Naive thymus-derived CD8-positive, alpha-beta T cell (primary cell): ENCODE results near the gene RAPGEF3. TPM values are rescaled to one million over a fixed set of nuclear protein-coding genes. Genes with fewer than 3 reads are reported as not detected.

Experiments
- ATAC-seq, 2 donors: fragments of 150-1000 bp; cut with Tn5 transposase in 1 of 2; sonication (Bioruptor Pico), chemical (Tn5 transposase) in 1 of 2; 1 replicate in 1 of 2; 2 replicates in 1 of 2; pipeline ENCODE4 v1.10.0; 2021; ENCODE audit warnings: mild to moderate bottlenecking in 2 of 2, moderate library complexity in 2 of 2
- POLR2A ChIA-PET: fragments of 350-600 bp; sonication (Branson Sonifier 250); formaldehyde crosslinking; loops from one replicate; lab custom pipeline; 2021; ENCODE audit warnings: antibody characterized with exemption; lab: Charles Lee
- DNase-seq, 10 donors: peaks; one replicate each; pipeline versions ENCODE4 v3.0.0 to v3.0.0-alpha.2; 2020 to 2022
- H3K27ac Mint-ChIP-seq, 10 donors: one replicate each; pipeline ENCODE4 v1.8.0; 2020 to 2022; ENCODE audit warnings: mild to moderate bottlenecking in 10 of 10, mixed read lengths in 10 of 10, moderate library complexity in 4 of 10, inconsistent platforms in 1 of 10
- H3K27me3 Mint-ChIP-seq, 5 donors: one replicate each; pipeline ENCODE4 v1.8.0; 2021 to 2022; ENCODE audit warnings: mixed read lengths in 5 of 5
- H3K36me3 Mint-ChIP-seq, 3 donors: one replicate each; pipeline ENCODE4 v1.8.0; 2020 to 2022; ENCODE audit warnings: mixed read lengths in 3 of 3, mild to moderate bottlenecking in 2 of 3, inconsistent platforms in 1 of 3
- H3K4me1 Mint-ChIP-seq, 4 donors: one replicate each; pipeline ENCODE4 v1.8.0; 2021 to 2022; ENCODE audit warnings: mixed read lengths in 4 of 4
- H3K4me3 Mint-ChIP-seq, 10 donors: one replicate each; pipeline ENCODE4 v1.8.0; 2020 to 2022; ENCODE audit warnings: mild to moderate bottlenecking in 10 of 10, mixed read lengths in 10 of 10, moderate library complexity in 6 of 10, inconsistent platforms in 1 of 10
- H3K9me3 Mint-ChIP-seq, 9 donors: one replicate each; pipeline ENCODE4 v1.8.0; 2020 to 2022; ENCODE audit warnings: mixed read lengths in 9 of 9, mild to moderate bottlenecking in 3 of 9, inconsistent platforms in 1 of 9, moderate library complexity in 1 of 9
- polyA plus RNA-seq, 3 donors: library from polyadenylated mRNA; unstranded; fragments of 300-500 nt; fragmentation: Illumina TruSeq; gene quantifications; one replicate each; pipeline ENCODE4 v1.2.3, GENCODE V29; 2021
- total RNA-seq, 8 experiments: library from RNA in 2 of 8; stranded (reverse) in 2 of 8; gene quantifications; one replicate each; pipeline ENCODE4 v1.2.3 and lab custom pipeline; 2021 to 2026

RAPGEF3 gene
- total and polyA plus RNA-seq, 5 experiments from 2014 or later = 0.08 to 0.65 (median 0.27) TPM

DNA sequence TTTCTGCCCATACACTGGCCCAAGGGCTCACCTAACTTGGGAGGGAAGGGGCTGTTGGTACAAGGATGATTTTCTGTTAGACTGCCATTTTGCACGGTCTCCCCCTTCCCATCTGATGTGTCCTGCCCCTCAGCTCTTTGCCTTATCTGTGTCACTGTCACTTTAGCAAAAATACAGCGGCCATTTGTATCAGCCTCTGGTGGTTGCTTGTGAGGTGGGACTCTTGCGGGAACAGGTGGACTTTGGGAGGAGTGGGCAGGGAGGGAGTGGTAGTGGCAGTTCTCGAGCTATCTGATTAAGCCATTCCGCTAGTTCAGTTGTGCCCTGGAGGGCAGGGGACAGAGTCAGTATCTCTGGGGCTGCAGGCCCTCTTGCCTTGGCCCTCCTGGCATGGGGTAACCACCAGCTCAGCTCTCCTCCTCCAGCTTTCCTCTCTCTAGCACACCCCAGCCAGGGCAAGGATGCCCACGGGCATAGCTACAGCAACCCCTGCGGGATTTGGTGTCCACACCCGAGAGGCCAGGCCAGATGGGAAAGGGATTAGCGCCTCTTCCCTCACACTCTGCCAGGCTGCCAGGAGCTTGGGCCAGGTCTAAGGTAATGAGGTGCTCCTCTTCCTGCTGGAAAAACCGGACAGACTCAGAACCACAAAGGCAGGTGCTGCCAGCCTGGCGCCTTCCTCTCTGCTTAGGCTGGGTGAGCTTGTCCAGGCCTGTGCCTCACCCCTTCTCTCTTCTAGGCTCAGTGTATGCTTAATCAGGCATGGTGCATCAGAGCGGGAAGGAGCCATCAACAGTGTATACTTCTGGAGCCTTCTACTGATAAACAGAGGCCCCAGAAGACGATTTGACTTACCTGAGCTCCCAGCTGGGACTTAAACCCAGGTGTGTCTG, 23.0 kb upstream of the RAPGEF3 start:
- ATAC-seq = no peak
- peaks cover 0 to 30% (median 7%) of the 10 kb centered on the region in 3 donors for H3K36me3 Mint-ChIP-seq
- peak overlapping the region in 9 of 10 donors; percentile 13 to 81 (median 49) for H3K27ac Mint-ChIP-seq
- no peak overlapping the region for H3K4me3 Mint-ChIP-seq
- no peaks in the 10 kb centered on the region for H3K9me3 Mint-ChIP-seq
- DNase-seq = no peak
- H3K27me3 Mint-ChIP-seq = no peaks in the 10 kb centered on the region
- POLR2A ChIA-PET = interaction anchor here (1.1 to 2.5 kb wide), 6 partner anchors 10 to 56 kb away, joined by 4 to 8 read pairs (median 7); no protein-coding TSS in a partner anchor
- peaks cover 13 to 21% (median 16%) of the 10 kb centered on the region in 4 donors for H3K4me1 Mint-ChIP-seq

DNA sequence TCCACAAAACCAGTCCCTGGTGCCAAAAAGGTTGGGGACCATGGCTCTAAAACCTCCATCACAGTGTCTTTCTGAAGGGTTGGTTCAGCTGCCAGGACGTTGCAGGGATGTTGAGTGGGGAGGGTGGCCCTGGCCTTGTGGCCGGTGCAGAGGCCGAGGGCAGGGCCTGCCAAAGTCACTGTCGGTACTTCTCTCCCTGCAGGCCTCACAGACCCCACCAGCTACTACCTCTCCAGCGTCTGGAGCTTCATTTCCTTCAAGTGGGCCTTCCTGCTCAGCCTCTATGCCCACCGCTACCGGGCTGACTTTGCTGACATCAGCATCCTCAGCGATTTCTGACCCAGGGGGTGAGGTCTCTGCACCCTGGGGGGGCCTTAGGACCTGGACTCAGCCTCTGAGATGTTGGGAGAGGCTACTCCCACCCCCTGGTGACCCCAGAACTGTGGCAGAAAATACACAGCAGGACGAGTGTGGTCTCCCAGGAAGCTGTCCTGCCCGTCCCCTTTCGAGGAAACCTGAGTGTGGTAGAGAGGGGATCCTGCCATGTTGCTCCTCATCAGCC, 21.3 kb upstream of the RAPGEF3 start:
- no peaks in the 10 kb centered on the region for H3K9me3 Mint-ChIP-seq
- POLR2A ChIA-PET = interaction anchor here (0.6 to 2.5 kb wide), 9 partner anchors 11 to 58 kb away, joined by 3 to 10 read pairs (median 4); partner anchors contain the start of gene HDAC7
- no peak overlapping the region for H3K4me3 Mint-ChIP-seq
- H3K27me3 Mint-ChIP-seq = no peaks in the 10 kb centered on the region
- peaks cover 0 to 15% (median 5%) of the 10 kb centered on the region in 3 donors for H3K36me3 Mint-ChIP-seq
- DNase-seq (no peak), ATAC-seq (no peak)
- peak overlapping the region in 3 of 10 donors; percentile 43 to 95 (median 66) for H3K27ac Mint-ChIP-seq
- peaks cover 14 to 22% (median 21%) of the 10 kb centered on the region in 4 donors for H3K4me1 Mint-ChIP-seq

DNA sequence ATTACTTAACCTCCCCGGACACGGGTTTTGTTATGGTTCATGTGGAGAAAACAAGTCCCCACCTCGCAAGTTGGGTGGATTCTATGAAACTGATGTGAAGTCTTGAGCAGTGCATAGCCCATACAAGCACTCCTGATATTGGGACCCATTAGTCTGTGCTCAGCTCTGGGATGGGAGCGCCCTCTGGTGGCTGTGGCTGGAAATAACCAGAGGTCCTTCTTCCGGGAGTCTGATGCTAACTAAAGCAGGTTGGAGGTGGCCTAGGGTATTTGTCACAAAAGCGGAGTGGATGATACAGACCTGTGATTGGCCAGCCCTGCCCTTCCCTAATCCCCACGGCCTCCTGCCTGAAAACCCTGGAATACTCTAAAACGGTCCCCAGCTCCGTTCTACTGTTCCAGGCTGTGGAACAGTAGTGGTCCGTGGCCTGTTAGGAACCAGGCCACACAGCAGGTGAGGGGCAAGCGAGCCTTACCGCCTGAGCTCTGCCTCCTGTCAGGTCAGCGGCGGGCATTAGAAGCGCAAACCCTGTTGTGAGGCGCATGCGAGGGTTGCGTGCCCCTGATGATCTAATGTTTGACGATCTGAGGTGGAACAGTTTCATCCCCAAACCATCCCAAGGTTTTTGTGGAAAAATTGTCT, 20.7 kb upstream of the RAPGEF3 start:
- POLR2A ChIA-PET = interaction anchor here (1.0 to 2.3 kb wide), 7 partner anchors 10 to 59 kb away, joined by 3 to 10 read pairs (median 4); partner anchors contain the start of gene HDAC7
- H3K27me3 Mint-ChIP-seq = no peaks in the 10 kb centered on the region
- H3K27ac Mint-ChIP-seq = peak overlapping the region in 7 of 10 donors; percentile 17 to 95 (median 62)
- peaks cover 0 to 9% (median under 1%) of the 10 kb centered on the region in 3 donors for H3K36me3 Mint-ChIP-seq
- H3K4me3 Mint-ChIP-seq = no peak overlapping the region
- ATAC-seq (peak; percentile 96 to 97), DNase-seq (peak; percentile 78 to 94 (median 90))
- H3K9me3 Mint-ChIP-seq = no peaks in the 10 kb centered on the region
- peaks cover 16 to 28% (median 23%) of the 10 kb centered on the region in 4 donors for H3K4me1 Mint-ChIP-seq

DNA sequence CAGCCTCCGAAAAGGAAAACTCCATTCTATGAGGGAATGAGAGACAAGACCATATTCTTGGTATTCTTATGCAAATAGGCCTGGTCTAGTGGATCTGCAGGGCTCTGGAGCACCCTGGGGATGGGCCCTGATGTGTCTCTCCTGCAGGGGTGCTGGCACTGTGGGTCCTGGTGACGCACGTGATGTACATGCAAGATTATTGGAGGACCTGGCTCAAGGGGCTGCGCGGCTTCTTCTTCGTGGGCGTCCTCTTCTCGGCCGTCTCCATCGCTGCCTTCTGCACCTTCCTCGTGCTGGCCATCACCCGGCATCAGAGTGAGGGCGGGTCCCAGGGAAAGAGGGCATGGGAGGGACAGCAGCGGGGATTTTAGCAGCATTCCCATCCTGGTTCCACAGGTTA, 20.2 kb upstream of the RAPGEF3 start:
- POLR2A ChIA-PET = interaction anchor here (0.8 to 2.3 kb wide), 5 partner anchors 27 to 59 kb away, joined by 3 to 10 read pairs (median 5); partner anchors contain the start of gene HDAC7
- Mint-ChIP-seq H3K36me3 (peaks cover 0 to 9% (median 0%) of the 10 kb centered on the region in 3 donors), H3K4me1 (peaks cover 16 to 33% (median 26%) of the 10 kb centered on the region in 4 donors), H3K27me3 (no peaks in the 10 kb centered on the region), H3K9me3 (no peaks in the 10 kb centered on the region), H3K27ac (peak overlapping the region in 2 of 10 donors; percentile 17 to 45), H3K4me3 (no peak overlapping the region)
- DNase-seq (no peak), ATAC-seq (no peak)

DNA sequence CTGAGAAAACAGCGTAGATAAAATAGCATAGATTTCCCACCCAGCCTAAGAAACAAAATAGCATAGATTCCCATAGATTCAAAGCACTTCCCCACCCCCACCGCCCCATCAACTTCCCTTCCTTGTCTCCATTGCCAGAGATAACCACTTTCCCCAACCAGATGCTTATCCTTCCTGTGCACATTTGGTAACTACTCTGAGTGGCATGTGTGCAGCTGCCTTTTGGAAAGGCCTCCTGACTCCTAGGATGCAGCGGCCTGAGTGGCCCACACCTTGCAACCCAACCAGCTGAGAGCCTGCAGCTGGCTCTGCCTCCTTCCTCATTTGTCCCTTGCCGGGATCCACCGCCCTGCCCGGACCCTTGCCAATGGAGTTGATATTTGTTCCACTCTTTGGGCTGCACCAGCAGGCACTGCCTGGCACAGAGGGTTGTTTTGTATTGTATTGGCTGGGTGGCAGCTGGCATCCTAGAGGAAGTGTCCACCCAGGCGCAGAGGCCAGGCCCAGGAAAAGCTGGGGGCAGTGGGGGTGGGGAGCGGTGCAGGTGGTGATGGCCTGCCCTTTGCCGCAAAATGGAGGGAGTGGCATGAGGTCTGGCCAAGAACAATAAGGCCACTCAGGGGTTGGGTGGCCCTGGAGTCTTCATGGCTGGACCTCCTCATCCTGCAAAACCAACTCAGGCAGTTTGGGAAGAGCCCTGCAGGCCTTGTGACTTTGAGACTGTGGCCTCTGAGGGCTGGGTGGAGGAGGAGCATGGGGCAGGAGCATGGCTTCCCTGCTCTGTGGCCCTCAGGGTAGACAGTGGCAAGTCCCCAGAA, 19.3 kb upstream of the RAPGEF3 start:
- no peak overlapping the region for H3K4me3 Mint-ChIP-seq
- no peaks in the 10 kb centered on the region for H3K9me3 Mint-ChIP-seq

DNA sequence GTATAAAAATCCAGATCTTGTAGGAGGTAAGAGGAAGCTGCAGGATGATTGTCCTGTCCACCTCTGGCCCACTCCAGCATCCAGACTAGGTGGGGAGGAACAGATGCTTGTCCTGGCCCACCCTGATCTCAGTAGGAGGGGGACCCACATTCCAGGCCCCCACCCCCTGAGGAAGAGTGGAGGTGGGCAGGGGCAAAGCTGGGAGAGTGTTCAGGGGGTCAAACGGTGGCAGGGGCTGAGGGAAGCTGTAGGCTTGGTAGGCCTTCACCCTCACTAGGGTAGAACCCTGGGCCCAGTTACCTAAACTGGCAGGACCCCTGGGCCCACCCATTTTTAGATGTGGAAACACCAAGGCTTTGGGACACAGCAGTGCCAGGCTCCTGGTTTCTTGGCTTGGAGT, 18.5 kb upstream of the RAPGEF3 start:
- peaks cover 18 to 40% (median 32%) of the 10 kb centered on the region in 4 donors for H3K4me1 Mint-ChIP-seq
- DNase-seq = no peak
- peak overlapping the region in 1 of 10 donors; percentile 31 for H3K27ac Mint-ChIP-seq
- ATAC-seq = no peak
- no peaks in the 10 kb centered on the region for H3K9me3 Mint-ChIP-seq
- no peaks in the 10 kb centered on the region for H3K27me3 Mint-ChIP-seq
- no peaks in the 10 kb centered on the region for H3K36me3 Mint-ChIP-seq
- POLR2A ChIA-PET = interaction anchor here (0.8 to 2.3 kb wide), 4 partner anchors 9 to 59 kb away, joined by 3 to 9 read pairs (median 4); partner anchors contain the start of gene HDAC7
- no peak overlapping the region for H3K4me3 Mint-ChIP-seq

More for the DNA sequence above, 19.3 kb upstream of the RAPGEF3 start:
- H3K36me3 Mint-ChIP-seq = peaks cover 0 to 4% (median 0%) of the 10 kb centered on the region in 3 donors
- H3K4me1 Mint-ChIP-seq = peaks cover 18 to 37% (median 29%) of the 10 kb centered on the region in 4 donors
- H3K27me3 Mint-ChIP-seq = no peaks in the 10 kb centered on the region
- no peak for ATAC-seq
- POLR2A ChIA-PET = interaction anchor here (0.6 to 2.3 kb wide), 5 partner anchors 33 to 595 kb away, joined by 3 to 9 read pairs (median 5); partner anchors contain the start of gene HDAC7
- H3K27ac Mint-ChIP-seq = peak overlapping the region in 2 of 10 donors; percentile 21 to 48
- no peak for DNase-seq

DNA sequence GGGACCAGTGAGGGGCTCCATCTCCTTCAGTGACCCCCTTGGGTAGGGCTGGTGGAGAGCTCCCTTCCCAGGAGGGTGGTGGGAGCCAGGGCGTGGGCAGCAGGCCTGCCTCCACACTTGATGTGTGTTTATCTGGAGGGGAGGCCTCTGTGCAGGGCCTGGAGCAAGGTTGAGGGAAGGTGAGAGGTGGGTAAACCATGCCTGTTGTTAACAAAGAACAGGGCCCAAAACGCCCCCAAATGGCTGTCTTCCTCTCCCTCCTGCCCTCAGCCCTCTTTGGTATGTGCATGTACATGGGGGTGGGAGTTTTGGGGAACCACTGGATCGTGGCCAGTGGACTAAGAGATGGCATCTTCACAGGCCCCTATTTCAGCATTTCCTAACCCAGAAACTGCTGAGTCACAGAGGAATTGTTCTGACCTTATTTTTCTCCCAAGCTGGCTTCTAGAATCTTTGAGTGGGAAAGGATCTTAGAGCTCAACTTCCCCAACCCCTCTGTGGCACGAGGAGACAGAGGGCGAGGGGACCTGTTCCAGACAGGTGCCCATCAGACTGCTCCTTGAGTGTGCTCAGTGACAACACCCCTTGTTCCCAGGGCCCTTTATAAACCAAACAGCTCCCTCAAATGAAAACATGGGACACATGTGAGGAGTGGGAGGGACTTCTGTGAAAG, 17.9 kb upstream of the RAPGEF3 start:
- Mint-ChIP-seq H3K36me3 (no peaks in the 10 kb centered on the region), H3K27ac (peak overlapping the region in 1 of 10 donors; percentile 31), H3K4me3 (no peak overlapping the region), H3K27me3 (no peaks in the 10 kb centered on the region), H3K4me1 (peaks cover 16 to 40% (median 31%) of the 10 kb centered on the region in 4 donors), H3K9me3 (no peaks in the 10 kb centered on the region)
- POLR2A ChIA-PET = interaction anchor here (0.5 to 2.2 kb wide), 5 partner anchors 9 to 483 kb away, joined by 3 to 6 read pairs (median 4); no protein-coding TSS in a partner anchor
- no peak for DNase-seq
- ATAC-seq = no peak

DNA sequence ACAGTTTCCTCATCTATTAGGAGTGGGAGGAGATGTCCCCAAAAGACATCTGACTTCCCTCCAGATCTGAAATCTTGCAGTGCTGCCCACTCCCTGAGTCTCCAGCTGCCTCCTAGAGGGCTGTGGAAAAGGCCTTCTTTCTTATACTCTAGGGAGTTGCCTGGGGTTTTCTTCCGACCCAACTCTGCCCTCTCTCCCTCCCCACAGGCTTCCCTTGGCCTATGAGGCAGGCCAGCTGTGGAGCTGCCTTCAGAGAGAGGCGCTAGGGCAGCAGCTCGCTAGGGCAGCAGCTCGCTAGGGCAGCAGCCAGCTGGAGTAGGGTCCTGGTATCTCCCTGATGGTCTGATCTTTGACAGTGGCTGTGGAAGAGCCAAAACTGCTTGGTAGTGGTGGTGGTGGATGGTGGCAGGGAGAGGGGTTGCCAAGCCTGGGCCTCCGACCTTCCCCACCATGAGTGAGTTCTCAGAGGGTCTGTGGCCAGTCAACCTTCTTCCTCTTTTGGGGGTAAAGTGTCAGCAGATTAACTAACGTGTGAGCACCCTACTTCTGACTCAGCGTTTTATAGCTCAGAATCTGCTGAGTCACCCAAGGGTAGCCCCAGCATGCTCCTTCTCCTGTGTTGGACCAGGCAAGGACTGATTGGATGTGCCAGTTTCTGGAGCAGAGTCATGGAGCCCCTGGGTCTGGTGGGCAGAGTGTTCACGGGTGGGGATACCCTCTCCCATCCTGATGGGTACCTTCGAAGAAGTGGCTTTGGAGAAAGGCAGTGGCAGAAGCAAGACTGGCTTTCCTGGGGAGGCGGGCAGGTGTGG, 16.6 kb upstream of the RAPGEF3 start:
- peak overlapping the region in 5 of 10 donors; percentile 14 to 75 (median 48) for H3K27ac Mint-ChIP-seq
- no peak for ATAC-seq
- DNase-seq = no peak
- H3K4me1 Mint-ChIP-seq = peaks cover 15 to 40% (median 31%) of the 10 kb centered on the region in 4 donors
- POLR2A ChIA-PET = interaction anchor here (1.9 to 2.2 kb wide), 2 partner anchors 8 to 58 kb away, joined by 6 read pairs; no protein-coding TSS in a partner anchor
- H3K27me3 Mint-ChIP-seq = no peaks in the 10 kb centered on the region
- H3K9me3 Mint-ChIP-seq = no peaks in the 10 kb centered on the region
- H3K36me3 Mint-ChIP-seq = no peaks in the 10 kb centered on the region
- H3K4me3 Mint-ChIP-seq = peak overlapping the region in 6 of 10 donors; percentile 47 to 87 (median 76)

DNA sequence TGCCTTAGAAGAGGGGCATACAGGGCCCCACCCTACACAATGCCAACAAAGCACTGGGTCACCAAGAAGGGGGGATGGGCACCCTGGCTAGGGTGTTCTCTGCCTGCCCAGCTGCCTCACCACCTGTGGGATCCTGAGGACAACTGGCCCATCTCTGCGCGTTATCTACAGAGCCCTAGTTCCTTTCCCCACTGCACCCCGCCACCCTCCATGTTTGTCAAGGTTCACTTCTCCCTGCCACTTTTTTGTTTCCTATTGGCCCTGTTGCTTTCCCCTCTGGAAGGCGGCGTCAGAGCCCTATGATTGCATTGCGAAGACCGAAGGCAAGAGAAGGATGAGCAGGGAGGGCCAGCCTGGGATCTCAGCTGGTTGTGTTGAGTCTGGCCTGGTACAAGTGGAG, 16.0 kb upstream of the RAPGEF3 start:
- Mint-ChIP-seq H3K9me3 (no peaks in the 10 kb centered on the region), H3K27me3 (no peaks in the 10 kb centered on the region), H3K36me3 (no peaks in the 10 kb centered on the region), H3K4me1 (peaks cover 15 to 40% (median 31%) of the 10 kb centered on the region in 4 donors), H3K4me3 (peak overlapping the region in 9 of 10 donors; percentile 18 to 92 (median 85)), H3K27ac (peak overlapping the region in 4 of 10 donors; percentile 19 to 81 (median 48))
- DNase-seq = no peak
- POLR2A ChIA-PET = interaction anchor here (0.5 to 2.2 kb wide), 2 partner anchors 31 to 59 kb away, joined by 3 to 6 read pairs; no protein-coding TSS in a partner anchor
- ATAC-seq = no peak
